K562 (cell line): ENCODE measurements around the gene SERTAD1. TPM values are rescaled to one million over a fixed set of nuclear protein-coding genes. Genes with fewer than 3 reads are reported as not detected.

ENCODE experiments used
- ATAC-seq: fragments of 200-7000 bp; cut with Tn5 transposase; 3 replicates; pipeline ENCODE4 v1.9.1; 2020; ENCODE audit warnings: moderate library complexity
- BruUV-seq: library from RNA; stranded (reverse); fragments of 400-500 nt; replicated peaks from 2 replicates; lab custom pipeline; 2021; lab: Mats Ljungman, UMichigan
- CTCF ChIA-PET: fragments of 300-600 bp; formaldehyde crosslinking; extraction: SDS; loops from one replicate; lab custom pipeline; 2021; ENCODE audit warnings: low intra/inter-chr PET ratio; lab: Yijun Ruan, JAX
- POLR2A ChIA-PET: fragments of 300-600, 350-650 bp; sonication (Branson Sonifier 250); formaldehyde crosslinking; extraction: SDS; loops from one replicate; lab custom pipeline; 2021; ENCODE audit warnings: antibody characterized with exemption, inconsistent platforms; lab: Yijun Ruan, JAX
- DNase-seq, 4 experiments: peaks; one replicate each; pipeline versions ENCODE4 v3.0.0 to v3.0.0-alpha.2; 2011 to 2018; ENCODE audit warnings: low spot score in 3 of 4, mixed read lengths in 3 of 4; ENCODE audit errors: extremely low read depth in 1 of 4
- FAIRE-seq: peaks from 2 replicates; lab custom pipeline; 2011; peaks lifted over from hg19 to GRCh38; lab: Jason Lieb, UNC
- H2AFZ ChIP-seq: 2 replicates; pipeline ENCODE4 v1.6.0; 2011; ENCODE audit warnings: low read depth, low read length, control low read depth, inconsistent platforms
- H3K27ac ChIP-seq: fragments of 200-600 bp; 3 replicates; pipeline ENCODE4 v1.8.0; 2011; ENCODE audit warnings: low read depth, mild to moderate bottlenecking, control low read depth, inconsistent platforms, low read length, moderate library complexity, mixed read lengths; ENCODE audit errors: extremely low read depth
- H3K27me3 ChIP-seq, 2 experiments: fragments of 300-600 bp in 1 of 2; 2 replicates in 1 of 2; 3 replicates in 1 of 2; pipeline versions ENCODE4 v1.6.0 to v1.8.0; 2011; ENCODE audit warnings: inconsistent platforms in 2 of 2, low read length in 2 of 2, mild to moderate bottlenecking in 1 of 2, mixed read lengths in 1 of 2, moderate library complexity in 1 of 2; ENCODE audit not compliant: control insufficient read depth in 2 of 2, insufficient read depth in 2 of 2
- H3K36me3 ChIP-seq: fragments of 300-600 bp; 3 replicates; pipeline ENCODE4 v1.8.0; 2011; ENCODE audit warnings: mild to moderate bottlenecking, low read length, inconsistent platforms; ENCODE audit not compliant: control insufficient read depth, insufficient read depth
- H3K4me1 ChIP-seq, 2 experiments: fragments of 200-600 bp in 1 of 2; replicated peaks in 1 of 2; 2 replicates in 1 of 2; 3 replicates in 1 of 2; pipeline versions ENCODE4 v1.5.1 to v1.8.0; 2011; ENCODE audit warnings: inconsistent platforms in 2 of 2, low read length in 2 of 2, mild to moderate bottlenecking in 1 of 2, mixed read lengths in 1 of 2, moderate library complexity in 1 of 2; ENCODE audit not compliant: control insufficient read depth in 2 of 2, insufficient read depth in 2 of 2
- H3K4me2 ChIP-seq: 2 replicates; pipeline ENCODE4 v1.6.1; 2011; ENCODE audit warnings: low read length, control low read depth, inconsistent platforms, mixed read lengths; ENCODE audit not compliant: insufficient read depth
- H3K4me3 ChIP-seq: fragments of 200-600 bp; sonication (generic), shearing (Covaris generic); 2 replicates; pipeline ENCODE4 v1.5.1; 2016; ENCODE audit warnings: control low read depth, inconsistent platforms
- H3K79me2 ChIP-seq: fragments of 200-600 bp; 3 replicates; pipeline ENCODE4 v1.8.0; 2011; ENCODE audit warnings: low read length, inconsistent platforms; ENCODE audit not compliant: control insufficient read depth, insufficient read depth
- H3K9ac ChIP-seq, 2 experiments: 2 replicates each; pipeline versions ENCODE4 v1.6.0 to v1.6.1; 2011; ENCODE audit warnings: low read depth in 2 of 2, low read length in 2 of 2, control low read depth in 1 of 2, inconsistent platforms in 1 of 2, mild to moderate bottlenecking in 1 of 2, mixed read lengths in 1 of 2; ENCODE audit not compliant: insufficient read depth in 1 of 2
- H3K9me1 ChIP-seq: one replicate; pipeline ENCODE4 v1.6.0; 2011; ENCODE audit warnings: inconsistent platforms, mild to moderate bottlenecking, low read length, moderate library complexity; ENCODE audit not compliant: control insufficient read depth, insufficient read depth
- H3K9me3 ChIP-seq: replicated peaks from 2 replicates; pipeline ENCODE4 v1.5.1; 2011; ENCODE audit warnings: low read depth, low read length, inconsistent platforms; ENCODE audit not compliant: control insufficient read depth, insufficient read depth
- H4K20me1 ChIP-seq: replicated peaks from 2 replicates; pipeline ENCODE4 v1.6.1; 2011; ENCODE audit warnings: low read length, inconsistent platforms, mixed read lengths; ENCODE audit not compliant: control insufficient read depth, insufficient read depth
- EGR1 ChIP-seq: fragments of 450-650 bp; conservative IDR thresholded peaks from 2 replicates; pipeline ENCODE4 v1.6.1; 2017; ENCODE audit warnings: mild to moderate bottlenecking
- KLF6 ChIP-seq: fragments of 250-450 bp; sonication (Bioruptor Pico); IDR thresholded peaks from 2 replicates; pipeline ENCODE4 v1.4.0; 2020; ENCODE audit warnings: mild to moderate bottlenecking, moderate library complexity, borderline replicate concordance
- MEIS2 ChIP-seq: fragments of 450-650 bp; IDR thresholded peaks from 2 replicates; pipeline ENCODE4 v1.6.1; 2014; ENCODE audit warnings: mild to moderate bottlenecking; ENCODE audit not compliant: partially characterized antibody
- POLR2A ChIP-seq: fragments of 450-650 bp; conservative IDR thresholded peaks from 2 replicates; pipeline ENCODE4 v1.6.1; 2016
- REST ChIP-seq, 2 experiments: fragments of 450-650 bp; formaldehyde crosslinking in 1 of 2; IDR thresholded peaks; 2 replicates each; pipeline versions ENCODE4 v1.4.0 to v1.6.1; 2014 to 2020; ENCODE audit warnings: mild to moderate bottlenecking in 2 of 2, borderline replicate concordance in 1 of 2, low read depth in 1 of 2
- TCF7 ChIP-seq: sonication (generic); IDR thresholded peaks from 2 replicates; pipeline ENCODE4 v1.6.1; 2016; ENCODE audit warnings: antibody characterized with exemption, borderline replicate concordance
- ZNF24 ChIP-seq: fragments of 450-650 bp; IDR thresholded peaks from 2 replicates; pipeline ENCODE4 v1.6.1; 2016
- ZNF766 ChIP-seq: fragments of 200-800 bp; sonication (Bioruptor generic); conservative IDR thresholded peaks from 2 replicates; pipeline ENCODE4 v1.6.1; 2016; ENCODE audit warnings: missing genetic modification characterization, missing compliant biosample characterization
- WGBS: fragments of 100-300 bp; shearing (Covaris generic); methylation state at CpG from one replicate; pipeline ENCODE4 v1.1.6; 2016; ENCODE audit warnings: low coverage, mixed read lengths; ENCODE audit not compliant: insufficient coverage; ENCODE audit errors: missing lambda C conversion rate; 5-methylcytosine and 5-hydroxymethylcytosine counted together
- in situ Hi-C: fragments of 300-500 bp; cut with MboI; formaldehyde crosslinking; loops from 4 replicates; pipeline ENCODE4 v1.15.0; 2018; ENCODE audit warnings: inconsistent platforms, mixed read lengths
- intact Hi-C: fragments of 100-400 bp; cut with micrococcal nuclease; formaldehyde crosslinking; loops from 2 replicates; pipeline ENCODE4 v1.14.2; 2022
- polyA plus RNA-seq, 8 experiments: library from polyadenylated mRNA; depleted of rRNA in 4 of 8; stranded (reverse) in 5 of 8; unstranded in 3 of 8; fragments of >200 nt; fragmentation: Nextera tagmentation in 2 of 8; fragmentation: Illumina TruSeq in 1 of 8; extraction: Ambion mirVana in 2 of 8; extraction: Trizol in 1 of 8; gene quantifications; 2 replicates each; pipeline versions ENCODE4 v1.2.1 to v1.2.3, GENCODE V29; 2011 to 2014; ENCODE audit warnings: inconsistent platforms in 1 of 8, missing spikeins in 1 of 8
- total RNA-seq, 7 experiments: library from RNA; depleted of rRNA in 6 of 7; stranded (reverse); fragments of >200 nt in 6 of 7; fragmentation: Illumina TruSeq in 2 of 7; extraction: Trizol in 2 of 7; gene quantifications; 2 replicates each; pipeline versions ENCODE4 v1.2.1 to v1.2.3, GENCODE V29; 2011 to 2021; ENCODE audit warnings: low replicate concordance in 1 of 7
- TF ChIP-seq, protein P1 (sequence below): sonication (generic); formaldehyde crosslinking; IDR thresholded peaks from 2 replicates; pipeline ENCODE4 v1.8.1; 2022; ENCODE audit warnings: missing genetic modification reagents

The SERTAD1 gene
- total and polyA plus RNA-seq, 9 of the 15 experiments (the other 6 are each of a cell fraction or from before 2014, with no cell fraction given) = 0.15 to 8.7 (median 4.9) TPM

GRCh38 chr19:40445780-40446262 lies 20.0 kb upstream of the SERTAD1 start (continued):
- TF ChIP-seq POLR2A (0 out of 2 replicates have a peak, but pooled peaks have one; percentile 5), ZNF24 (no peak)

DNA sequence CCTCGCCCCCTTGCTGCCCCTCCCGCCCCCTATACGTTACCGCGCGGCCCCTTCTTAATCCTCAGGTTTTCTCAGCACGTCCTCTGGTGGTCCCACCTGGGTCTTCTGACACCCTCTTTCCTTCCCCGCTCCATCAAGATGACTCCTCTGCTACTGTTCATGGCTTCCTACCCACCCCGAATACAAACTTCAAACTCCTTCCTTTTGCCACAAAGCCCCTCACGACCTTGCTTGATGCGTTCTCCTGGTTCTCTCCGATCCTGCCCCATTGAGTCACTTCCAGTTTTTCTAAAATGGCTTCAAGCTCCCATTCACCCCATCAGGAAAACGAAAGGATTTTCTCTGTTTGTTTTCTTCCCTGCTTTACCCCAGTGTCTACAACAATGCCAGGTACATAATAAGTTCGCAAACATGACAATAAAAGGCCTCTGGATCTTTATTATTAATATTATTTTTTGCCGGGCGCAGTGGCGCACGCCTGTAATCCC lies 19.1 kb upstream of the SERTAD1 start:
- H3K79me2 ChIP-seq = peaks cover 38% of the 10 kb centered on the region
- ChIA-PET CTCF (interaction anchor here (1.1 to 1.2 kb wide), 2 partner anchors 25 to 140 kb away, joined by 3 to 4 read pairs; no protein-coding TSS in a partner anchor), POLR2A (interaction anchor here (0.8 to 3.7 kb wide), 5 partner anchors 10 to 140 kb away, joined by 3 to 28 read pairs (median 25); partner anchors contain the start of genes BLVRB and SERTAD1)
- intact Hi-C loops (loop anchor here (1.0 to 5.0 kb wide), 4 partner anchors 24 to 140 kb away; partner anchors contain the start of genes C19orf47 and PLD3), in situ Hi-C loops (no loop called here)
- WGBS = 22% methylated on average over 15 of the region's 18 CpGs
- no TSS peak for BruUV-seq
- H3K9me3 ChIP-seq = no peaks in the 10 kb centered on the region
- peak overlapping the region; percentile 70 to 87; a peak in 3 of 4 replicates for H3K9ac ChIP-seq
- peak overlapping the region; percentile 90 for H3K4me3 ChIP-seq
- FAIRE-seq = no peak
- peak overlapping the region; percentile 95 for H3K27ac ChIP-seq
- no peak for DNase-seq
- peaks cover 51% of the 10 kb centered on the region for H3K36me3 ChIP-seq
- no peak for ATAC-seq
- H3K27me3 ChIP-seq = no peaks in the 10 kb centered on the region
- H3K9me1 ChIP-seq = no peaks in the 10 kb centered on the region
- H2AFZ ChIP-seq = peak overlapping the region; percentile 93
- peaks cover 24 to 29% of the 10 kb centered on the region in 2 experiments for H3K4me1 ChIP-seq
- peaks cover 22% of the 10 kb centered on the region for H4K20me1 ChIP-seq
- peak overlapping the region; percentile 89 for H3K4me2 ChIP-seq
- no peak for TF ChIP-seq ZNF766
- no peak for TF ChIP-seq TCF7
- TF ChIP-seq KLF6 (CRISPR knock-in tag) = no peak
- TF ChIP-seq, protein P1, sequence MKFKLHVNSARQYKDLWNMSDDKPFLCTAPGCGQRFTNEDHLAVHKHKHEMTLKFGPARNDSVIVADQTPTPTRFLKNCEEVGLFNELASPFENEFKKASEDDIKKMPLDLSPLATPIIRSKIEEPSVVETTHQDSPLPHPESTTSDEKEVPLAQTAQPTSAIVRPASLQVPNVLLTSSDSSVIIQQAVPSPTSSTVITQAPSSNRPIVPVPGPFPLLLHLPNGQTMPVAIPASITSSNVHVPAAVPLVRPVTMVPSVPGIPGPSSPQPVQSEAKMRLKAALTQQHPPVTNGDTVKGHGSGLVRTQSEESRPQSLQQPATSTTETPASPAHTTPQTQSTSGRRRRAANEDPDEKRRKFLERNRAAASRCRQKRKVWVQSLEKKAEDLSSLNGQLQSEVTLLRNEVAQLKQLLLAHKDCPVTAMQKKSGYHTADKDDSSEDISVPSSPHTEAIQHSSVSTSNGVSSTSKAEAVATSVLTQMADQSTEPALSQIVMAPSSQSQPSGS (CRISPR knock-in tag) = no peak
- no peak for TF ChIP-seq EGR1
- TF ChIP-seq REST (IDR thresholded peaks at IDR 0.05; ENCODE audit: borderline replicate concordance) = peak; percentile 55
- no peak for TF ChIP-seq REST (CRISPR knock-in tag; IDR thresholded peaks at IDR 0.05; ENCODE audit: low read depth)
- no peak for TF ChIP-seq MEIS2
